CD4-positive, alpha-beta T cell (primary cell): Measurements from ENCODE around the gene LRSAM1. TPM values are rescaled to one million over a fixed set of nuclear protein-coding genes. Genes with fewer than 3 reads are reported as not detected.
A peak's percentile ranks its signal among the peaks of the same experiment; 100 is the strongest.

Experiments
- ATAC-seq: fragments of 200-7000 bp; cut with Tn5 transposase; one replicate; pipeline ENCODE4 v1.10.0; 2022; ENCODE audit warnings: mild to moderate bottlenecking; ENCODE audit not compliant: poor library complexity
- CTCF ChIA-PET: fragments of 350-600 bp; sonication (Branson Sonifier 250); formaldehyde crosslinking; loops from one replicate; lab custom pipeline; 2021; ENCODE audit warnings: antibody characterized with exemption, inconsistent platforms; lab: Charles Lee
- POLR2A ChIA-PET: fragments of 350-600 bp; sonication (Branson Sonifier 250); formaldehyde crosslinking; loops from one replicate; lab custom pipeline; 2021; ENCODE audit warnings: antibody characterized with exemption, inconsistent platforms; lab: Charles Lee
- DNase-seq, 14 experiments: peaks; one replicate each; pipeline ENCODE4 v3.0.0-alpha.2; 2013 to 2020; ENCODE audit warnings: mixed read lengths in 2 of 14
- H3K27ac ChIP-seq, 2 donors: one replicate each; pipeline versions ENCODE4 v1.5.1 to v1.7.0; 2013; ENCODE audit warnings: low read length in 2 of 2, low read depth in 1 of 2, mild to moderate bottlenecking in 1 of 2
- H3K27me3 ChIP-seq, 2 experiments: 1 replicate in 1 of 2; 2 replicates in 1 of 2; pipeline versions ENCODE4 v1.6.1 to v1.7.0; 2013; ENCODE audit warnings: low read length in 2 of 2, control low read depth in 1 of 2, mild to moderate bottlenecking in 1 of 2, moderate library complexity in 1 of 2; ENCODE audit not compliant: insufficient read depth in 2 of 2, control insufficient read depth in 1 of 2
- H3K36me3 ChIP-seq: one replicate; pipeline ENCODE4 v1.6.1; 2013; ENCODE audit warnings: low read length, control low read depth; ENCODE audit not compliant: insufficient read depth
- H3K4me1 ChIP-seq: one replicate; pipeline ENCODE4 v1.6.1; 2013; ENCODE audit warnings: low read length, control low read depth; ENCODE audit not compliant: insufficient read depth
- H3K4me3 ChIP-seq: one replicate; pipeline ENCODE4 v1.5.1; 2013; ENCODE audit warnings: mild to moderate bottlenecking, low read length, moderate library complexity
- H3K9me3 ChIP-seq, 2 experiments: 1 replicate in 1 of 2; 2 replicates in 1 of 2; pipeline versions ENCODE4 v1.6.1 to v1.7.0; 2013; ENCODE audit warnings: low read length in 2 of 2, mild to moderate bottlenecking in 2 of 2, control low read depth in 1 of 2, moderate library complexity in 1 of 2; ENCODE audit not compliant: control insufficient read depth in 1 of 2, insufficient read depth in 1 of 2
- H3K27ac Mint-ChIP-seq: one replicate; pipeline ENCODE4 v1.8.0; 2020; ENCODE audit warnings: mixed read lengths
- H3K27me3 Mint-ChIP-seq: one replicate; pipeline ENCODE4 v1.8.0; 2021; ENCODE audit warnings: mixed read lengths
- H3K36me3 Mint-ChIP-seq: one replicate; pipeline ENCODE4 v1.8.0; 2021; ENCODE audit warnings: low read depth, mixed read lengths
- H3K4me1 Mint-ChIP-seq: one replicate; pipeline ENCODE4 v1.8.0; 2021; ENCODE audit warnings: low read depth, mixed read lengths
- H3K4me3 Mint-ChIP-seq: one replicate; pipeline ENCODE4 v1.8.0; 2020; ENCODE audit warnings: mild to moderate bottlenecking, mixed read lengths
- H3K9me3 Mint-ChIP-seq: one replicate; pipeline ENCODE4 v1.8.0; 2020; ENCODE audit warnings: mixed read lengths
- intact Hi-C, 2 experiments: fragments of 100-400 bp; cut with DNase I in 1 of 2; cut with micrococcal nuclease in 1 of 2; formaldehyde crosslinking; loops; one replicate each; pipeline versions ENCODE4 v1.15.1 to v1.9.0; 2023 to 2025; cut with DNase I, micrococcal nuclease
- total RNA-seq, 174 experiments: library from RNA in 2 of 174; stranded (reverse) in 2 of 174; gene quantifications; one replicate each; pipeline ENCODE4 v1.2.3 and lab custom pipeline; 2021 to 2026
- TF ChIP-seq, protein P1 (sequence below): fragments of 200-600 bp; IDR thresholded peaks from one replicate; pipeline ENCODE4 v1.8.0; 2022; ENCODE audit warnings: antibody characterized with exemption, mild to moderate bottlenecking

LRSAM1 gene
- total RNA-seq, 2 experiments from 2014 or later: 11.4 to 16.0 TPM

DNA sequence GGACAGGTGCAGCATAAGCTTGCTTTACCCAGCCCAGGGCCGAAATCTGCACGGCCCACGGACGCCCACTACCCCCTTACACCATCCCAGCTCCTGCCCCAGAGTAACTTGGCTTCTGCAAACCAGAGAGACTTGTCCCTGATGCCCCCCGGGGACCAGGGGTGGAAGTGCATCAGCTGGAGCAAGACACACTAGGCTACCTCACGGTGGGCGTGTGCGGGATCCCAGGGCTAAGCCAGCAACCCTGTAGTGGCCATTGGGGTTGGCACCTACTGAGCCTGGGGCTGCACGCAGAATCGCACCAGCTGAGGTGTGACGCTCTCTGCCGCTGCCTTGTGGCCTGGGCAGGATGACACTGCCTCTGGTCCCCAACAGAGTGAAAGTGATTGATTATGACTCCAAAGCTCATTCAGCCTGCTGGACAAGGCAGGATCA, 33.3 kb upstream of the LRSAM1 start:
- H3K4me1 ChIP-seq: peaks cover 10% of the 10 kb centered on the region
- ChIA-PET CTCF (interaction anchor here (0.6 to 0.7 kb wide), 2 partner anchors 19 to 203 kb away, joined by 3 to 5 read pairs; no protein-coding TSS in a partner anchor), POLR2A (interaction anchor here (0.6 to 1.6 kb wide), 2 partner anchors 10 to 32 kb away, joined by 3 read pairs; no protein-coding TSS in a partner anchor)
- H3K4me3 ChIP-seq: no peak overlapping the region
- ATAC-seq (peak; percentile 76), DNase-seq (peak in 11 of 14 experiments; percentile 27 to 72 (median 44))
- Mint-ChIP-seq H3K9me3 (no peaks in the 10 kb centered on the region), H3K27ac (no peak overlapping the region), H3K36me3 (no peaks in the 10 kb centered on the region), H3K27me3 (peaks cover 31% of the 10 kb centered on the region), H3K4me1 (peaks cover 6% of the 10 kb centered on the region), H3K4me3 (no peak overlapping the region)
- H3K36me3 ChIP-seq: no peaks in the 10 kb centered on the region
- H3K27ac ChIP-seq: no peak overlapping the region
- intact Hi-C loops: no loop called here
- TF ChIP-seq, protein P1, sequence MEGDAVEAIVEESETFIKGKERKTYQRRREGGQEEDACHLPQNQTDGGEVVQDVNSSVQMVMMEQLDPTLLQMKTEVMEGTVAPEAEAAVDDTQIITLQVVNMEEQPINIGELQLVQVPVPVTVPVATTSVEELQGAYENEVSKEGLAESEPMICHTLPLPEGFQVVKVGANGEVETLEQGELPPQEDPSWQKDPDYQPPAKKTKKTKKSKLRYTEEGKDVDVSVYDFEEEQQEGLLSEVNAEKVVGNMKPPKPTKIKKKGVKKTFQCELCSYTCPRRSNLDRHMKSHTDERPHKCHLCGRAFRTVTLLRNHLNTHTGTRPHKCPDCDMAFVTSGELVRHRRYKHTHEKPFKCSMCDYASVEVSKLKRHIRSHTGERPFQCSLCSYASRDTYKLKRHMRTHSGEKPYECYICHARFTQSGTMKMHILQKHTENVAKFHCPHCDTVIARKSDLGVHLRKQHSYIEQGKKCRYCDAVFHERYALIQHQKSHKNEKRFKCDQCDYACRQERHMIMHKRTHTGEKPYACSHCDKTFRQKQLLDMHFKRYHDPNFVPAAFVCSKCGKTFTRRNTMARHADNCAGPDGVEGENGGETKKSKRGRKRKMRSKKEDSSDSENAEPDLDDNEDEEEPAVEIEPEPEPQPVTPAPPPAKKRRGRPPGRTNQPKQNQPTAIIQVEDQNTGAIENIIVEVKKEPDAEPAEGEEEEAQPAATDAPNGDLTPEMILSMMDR: peak; percentile 42
- H3K9me3 ChIP-seq: no peaks in the 10 kb centered on the region
- peaks cover 5 to 20% of the 10 kb centered on the region in 2 experiments for H3K27me3 ChIP-seq

DNA sequence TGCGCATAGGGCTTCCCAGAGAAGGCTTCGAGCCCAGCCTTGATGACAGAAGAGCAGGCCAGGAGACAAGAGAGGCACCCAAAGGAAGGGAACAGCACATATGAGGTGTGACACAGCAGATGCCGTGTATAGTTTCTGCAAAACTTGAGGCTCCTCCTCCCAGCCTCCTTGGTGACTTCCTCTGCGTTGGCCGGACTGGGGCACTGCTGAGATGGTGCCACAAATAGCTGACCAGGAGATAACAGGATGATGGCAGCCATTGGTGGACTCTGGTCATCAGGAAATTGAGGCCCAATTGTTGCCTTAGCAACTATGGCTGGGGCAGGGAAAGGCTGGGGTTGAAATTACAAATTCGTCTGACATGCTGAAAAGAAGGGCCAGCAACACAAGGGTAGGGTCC, 32.0 kb upstream of the LRSAM1 start:
- Histone ChIP-seq H3K27ac (no peak overlapping the region), H3K4me3 (peak overlapping the region; percentile 29), H3K27me3 (peaks cover 5 to 16% of the 10 kb centered on the region in 2 experiments), H3K36me3 (no peaks in the 10 kb centered on the region), H3K4me1 (peaks cover 15% of the 10 kb centered on the region), H3K9me3 (no peaks in the 10 kb centered on the region)
- ATAC-seq: no peak
- TF ChIP-seq, protein P1: no peak
- Mint-ChIP-seq H3K9me3 (no peaks in the 10 kb centered on the region), H3K27ac (no peak overlapping the region), H3K4me1 (peaks cover 19% of the 10 kb centered on the region), H3K4me3 (no peak overlapping the region), H3K27me3 (peaks cover 21% of the 10 kb centered on the region), H3K36me3 (peaks cover 8% of the 10 kb centered on the region)
- no peak for DNase-seq
- CTCF ChIA-PET: no interaction called here
- POLR2A ChIA-PET: interaction anchor here (1.6 kb wide), 1 partner anchor 31 kb away, joined by 3 read pairs; no protein-coding TSS in a partner anchor
- intact Hi-C loops: no loop called here

DNA sequence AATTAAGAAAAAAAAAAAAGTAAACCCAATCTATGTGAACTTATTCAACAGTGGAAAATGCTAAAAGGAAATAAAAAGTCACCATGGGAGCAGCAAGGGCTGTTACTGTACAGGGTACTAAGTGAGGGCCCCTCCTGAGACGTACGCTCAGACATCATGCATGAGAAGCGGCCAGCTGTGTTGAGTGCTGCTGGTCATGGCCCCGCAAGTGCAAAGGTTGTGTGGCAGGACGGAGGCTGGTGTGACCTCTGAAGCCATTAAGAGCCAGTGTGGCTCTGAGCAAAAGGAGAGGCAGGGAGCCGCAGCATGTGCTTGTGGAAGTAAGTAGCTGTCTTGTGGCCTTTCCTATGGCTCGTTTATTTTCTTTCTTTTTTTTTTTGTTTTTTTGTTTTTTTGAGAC, 30.3 kb upstream of the LRSAM1 start:
- H3K4me3 Mint-ChIP-seq: no peak overlapping the region
- peaks cover 36% of the 10 kb centered on the region for H3K4me1 Mint-ChIP-seq
- Histone ChIP-seq H3K4me3 (no peak overlapping the region), H3K9me3 (no peaks in the 10 kb centered on the region), H3K36me3 (no peaks in the 10 kb centered on the region), H3K27me3 (no peaks in the 10 kb centered on the region), H3K4me1 (peaks cover 29% of the 10 kb centered on the region), H3K27ac (no peak overlapping the region)
- POLR2A ChIA-PET: interaction anchor here (0.9 kb wide), 1 partner anchor 30 kb away, joined by 4 read pairs; the partner anchor contains the start of genes LRSAM1 and RPL12
- intact Hi-C loops: loop anchor here in 1 of 2 experiments (5.0 to 10.0 kb wide), 2 partner anchors 179 to 506 kb away; partner anchors contain the start of gene RALGPS1
- TF ChIP-seq, protein P1: no peak
- H3K27me3 Mint-ChIP-seq: peaks cover 4% of the 10 kb centered on the region
- ATAC-seq (no peak), DNase-seq (no peak)
- H3K9me3 Mint-ChIP-seq: no peaks in the 10 kb centered on the region
- no peak overlapping the region for H3K27ac Mint-ChIP-seq
- CTCF ChIA-PET: interaction anchor here (0.6 kb wide), 1 partner anchor 11 kb away, joined by 3 read pairs; no protein-coding TSS in a partner anchor
- H3K36me3 Mint-ChIP-seq: peaks cover 18% of the 10 kb centered on the region
